ENCODE measurements around the gene CC2D2A.
"Not testable (repeated sequence)": the region's sequence is repeated elsewhere in the genome, so short reads cannot be mapped to it uniquely, and the experiment has no call there.

The CC2D2A gene

DNA sequence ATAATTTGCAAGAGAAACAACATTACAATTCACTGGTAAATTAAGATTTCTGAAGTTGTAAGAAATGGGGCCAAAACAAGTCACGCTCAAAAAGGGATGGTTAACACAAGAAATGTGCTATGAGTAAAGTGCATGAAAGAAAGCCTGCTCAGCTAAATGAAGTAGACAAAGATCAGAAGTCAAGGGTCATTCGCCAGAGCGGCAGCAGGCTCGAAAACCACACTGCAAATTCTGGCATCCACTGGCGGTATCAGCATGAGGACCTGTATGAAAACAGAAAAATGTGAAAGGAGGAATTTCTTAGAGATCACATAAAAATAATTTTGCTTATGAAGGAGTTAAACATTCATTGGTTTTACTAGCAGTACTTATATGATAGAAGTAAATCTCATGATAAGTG is 135.9 kb downstream of the CC2D2A start:
- no peak overlapping the region for H3K27ac ChIP-seq
- H3K79me2 ChIP-seq = no peaks in the 10 kb centered on the region
- H3K4me3 ChIP-seq (ENCODE audit: low read depth, low read length) = no peak overlapping the region
- H3K4me2 ChIP-seq (ENCODE audit: low read length) = no peak overlapping the region
- H3K9me3 ChIP-seq (ENCODE audit: control insufficient read depth, low read length) = no peaks in the 10 kb centered on the region
- no peaks in the 10 kb centered on the region for H3K36me3 ChIP-seq (ENCODE audit: control insufficient read depth, insufficient read depth, low read length)
- H3K4me1 ChIP-seq = no peaks in the 10 kb centered on the region
- H3K27me3 ChIP-seq (ENCODE audit: control insufficient read depth, insufficient read depth, low read length) = no peaks in the 10 kb centered on the region
- H3K9ac ChIP-seq = no peak overlapping the region
- TF ChIP-seq, protein P1, sequence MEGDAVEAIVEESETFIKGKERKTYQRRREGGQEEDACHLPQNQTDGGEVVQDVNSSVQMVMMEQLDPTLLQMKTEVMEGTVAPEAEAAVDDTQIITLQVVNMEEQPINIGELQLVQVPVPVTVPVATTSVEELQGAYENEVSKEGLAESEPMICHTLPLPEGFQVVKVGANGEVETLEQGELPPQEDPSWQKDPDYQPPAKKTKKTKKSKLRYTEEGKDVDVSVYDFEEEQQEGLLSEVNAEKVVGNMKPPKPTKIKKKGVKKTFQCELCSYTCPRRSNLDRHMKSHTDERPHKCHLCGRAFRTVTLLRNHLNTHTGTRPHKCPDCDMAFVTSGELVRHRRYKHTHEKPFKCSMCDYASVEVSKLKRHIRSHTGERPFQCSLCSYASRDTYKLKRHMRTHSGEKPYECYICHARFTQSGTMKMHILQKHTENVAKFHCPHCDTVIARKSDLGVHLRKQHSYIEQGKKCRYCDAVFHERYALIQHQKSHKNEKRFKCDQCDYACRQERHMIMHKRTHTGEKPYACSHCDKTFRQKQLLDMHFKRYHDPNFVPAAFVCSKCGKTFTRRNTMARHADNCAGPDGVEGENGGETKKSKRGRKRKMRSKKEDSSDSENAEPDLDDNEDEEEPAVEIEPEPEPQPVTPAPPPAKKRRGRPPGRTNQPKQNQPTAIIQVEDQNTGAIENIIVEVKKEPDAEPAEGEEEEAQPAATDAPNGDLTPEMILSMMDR (IDR thresholded peaks at IDR 0.05) = no peak
- no peak overlapping the region for H2AFZ ChIP-seq

DNA sequence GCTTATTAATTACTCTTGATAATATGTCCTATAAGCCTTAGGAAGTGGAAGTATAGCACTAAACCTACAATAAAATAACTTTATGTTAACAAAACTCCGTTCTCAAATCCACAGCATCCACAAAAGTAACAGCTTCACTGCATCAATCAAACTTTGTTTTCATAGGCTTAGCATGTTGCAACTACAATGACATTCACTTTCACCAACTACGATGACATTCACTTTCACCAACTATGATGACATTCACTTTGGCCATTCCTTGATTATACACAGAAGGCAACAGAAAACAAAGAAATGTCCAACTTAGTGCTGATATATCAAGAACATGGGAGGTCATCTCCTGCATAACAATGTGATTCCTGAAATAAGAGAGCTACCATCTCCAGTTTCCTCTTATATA is 141.2 kb downstream of the CC2D2A start:
- H2AFZ ChIP-seq = no peak overlapping the region
- H3K36me3 ChIP-seq (ENCODE audit: control insufficient read depth, insufficient read depth, low read length) = no peaks in the 10 kb centered on the region
- peaks cover 2% of the 10 kb centered on the region for H3K79me2 ChIP-seq
- no peak overlapping the region for H3K27ac ChIP-seq
- no peaks in the 10 kb centered on the region for H3K9me3 ChIP-seq (ENCODE audit: control insufficient read depth, low read length)
- H3K4me3 ChIP-seq (ENCODE audit: low read depth, low read length) = no peak overlapping the region
- TF ChIP-seq, protein P1 (IDR thresholded peaks at IDR 0.05) = no peak
- no peaks in the 10 kb centered on the region for H3K4me1 ChIP-seq
- no peak overlapping the region for H3K9ac ChIP-seq
- H3K27me3 ChIP-seq (ENCODE audit: control insufficient read depth, insufficient read depth, low read length) = no peaks in the 10 kb centered on the region
- no peak overlapping the region for H3K4me2 ChIP-seq (ENCODE audit: low read length)

DNA sequence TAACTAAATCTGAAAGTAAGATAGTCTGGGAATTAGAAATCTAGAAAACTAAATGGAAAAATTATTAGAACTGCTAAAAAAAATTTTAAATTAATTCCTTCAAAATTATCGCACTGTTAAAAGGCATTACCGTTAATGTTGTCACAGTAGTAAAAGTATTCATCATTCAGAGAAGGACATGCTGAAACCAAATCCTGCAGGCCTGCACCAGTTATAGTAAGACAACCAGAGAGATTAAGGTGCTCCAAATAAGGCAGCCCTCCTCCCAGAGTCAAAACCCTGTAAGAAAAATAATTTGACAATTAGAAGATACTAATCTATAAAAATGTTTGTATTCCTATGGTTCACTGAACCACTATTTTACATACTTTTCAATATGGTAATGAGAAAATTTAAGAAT is 142.5 kb downstream of the CC2D2A start:
- peaks cover 9% of the 10 kb centered on the region for H3K79me2 ChIP-seq

DNA sequence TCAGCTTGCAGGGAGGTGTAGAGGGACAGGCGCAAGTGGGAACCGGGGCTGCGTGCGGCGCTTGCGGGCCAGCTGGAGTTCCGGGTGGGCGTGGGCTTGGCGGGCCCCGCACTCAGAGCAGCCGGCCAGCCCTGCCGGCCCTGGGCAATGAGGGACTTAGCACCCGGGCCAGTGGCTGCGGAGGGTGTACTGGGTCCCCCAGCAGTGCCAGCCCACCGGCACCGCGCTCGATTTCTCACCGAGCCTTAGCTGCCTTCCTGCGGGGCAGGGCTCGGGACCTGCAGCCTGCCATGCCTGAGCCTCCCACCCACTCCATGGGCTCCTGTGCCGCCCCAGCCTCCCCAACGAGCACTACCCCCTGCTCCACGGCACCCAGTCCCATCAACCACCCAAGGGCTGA is 145.2 kb downstream of the CC2D2A start:
- not testable (repeated sequence) for H3K9ac ChIP-seq; H2AFZ ChIP-seq; H3K4me1 ChIP-seq; H3K27ac ChIP-seq; H3K4me2 ChIP-seq (ENCODE audit: low read length); H3K9me3 ChIP-seq (ENCODE audit: control insufficient read depth, low read length); H3K36me3 ChIP-seq (ENCODE audit: control insufficient read depth, insufficient read depth, low read length); H3K4me3 ChIP-seq (ENCODE audit: low read depth, low read length); H3K27me3 ChIP-seq (ENCODE audit: control insufficient read depth, insufficient read depth, low read length)
- peaks cover 17% of the 10 kb centered on the region for H3K79me2 ChIP-seq

More for the DNA sequence above, 142.5 kb downstream of the CC2D2A start:
- no peak overlapping the region for H3K9ac ChIP-seq
- no peaks in the 10 kb centered on the region for H3K27me3 ChIP-seq (ENCODE audit: control insufficient read depth, insufficient read depth, low read length)
- H3K4me1 ChIP-seq = no peaks in the 10 kb centered on the region
- TF ChIP-seq, protein P1 (IDR thresholded peaks at IDR 0.05) = no peak
- H3K4me3 ChIP-seq (ENCODE audit: low read depth, low read length) = no peak overlapping the region
- no peak overlapping the region for H3K27ac ChIP-seq
- H3K4me2 ChIP-seq (ENCODE audit: low read length) = no peak overlapping the region
- no peaks in the 10 kb centered on the region for H3K36me3 ChIP-seq (ENCODE audit: control insufficient read depth, insufficient read depth, low read length)
- no peaks in the 10 kb centered on the region for H3K9me3 ChIP-seq (ENCODE audit: control insufficient read depth, low read length)
- H2AFZ ChIP-seq = no peak overlapping the region

DNA sequence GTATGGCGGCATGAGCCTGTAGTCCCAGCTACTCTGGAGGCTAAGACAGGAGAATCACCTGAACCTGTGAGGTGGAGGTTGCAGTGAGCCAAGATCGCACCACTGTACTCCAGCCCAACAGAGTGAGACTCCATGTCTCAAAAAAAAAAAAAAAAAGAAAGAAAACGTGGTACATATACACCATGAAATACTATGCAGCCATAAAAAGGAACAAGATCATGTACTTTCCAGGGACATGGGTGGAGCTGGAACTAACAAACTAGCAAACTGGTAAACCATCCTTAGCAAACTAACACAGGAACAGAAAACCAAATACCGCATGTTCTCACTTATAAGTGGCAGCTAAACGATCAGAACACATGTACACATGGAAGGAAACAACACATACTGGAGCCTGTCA is 147.7 kb downstream of the CC2D2A start:
- H3K27me3 ChIP-seq (ENCODE audit: control insufficient read depth, insufficient read depth, low read length); H3K4me2 ChIP-seq (ENCODE audit: low read length); H3K4me1 ChIP-seq; H3K9ac ChIP-seq; H3K4me3 ChIP-seq (ENCODE audit: low read depth, low read length); H3K36me3 ChIP-seq (ENCODE audit: control insufficient read depth, insufficient read depth, low read length); H2AFZ ChIP-seq; H3K9me3 ChIP-seq (ENCODE audit: control insufficient read depth, low read length); H3K27ac ChIP-seq: not testable (repeated sequence)
- H3K79me2 ChIP-seq = peaks cover 24% of the 10 kb centered on the region

DNA sequence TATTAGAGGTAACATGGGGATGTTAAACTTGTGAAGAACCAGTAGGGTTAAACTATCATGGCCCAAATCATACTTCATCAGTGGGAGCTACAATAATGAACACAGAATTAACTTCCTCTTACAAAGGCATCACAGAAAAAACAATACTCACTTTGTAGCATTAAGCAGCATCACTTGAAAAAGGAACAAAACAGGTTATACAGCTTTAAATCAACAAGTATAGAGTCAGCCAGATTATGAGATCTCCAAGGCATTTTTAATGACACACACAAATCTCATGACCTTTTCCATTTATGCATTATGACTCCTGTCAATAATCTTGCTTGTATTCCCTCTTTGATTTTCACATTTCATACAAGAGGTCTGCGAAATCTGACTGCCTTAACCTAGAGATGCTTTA is 167.1 kb downstream of the CC2D2A start:
- Histone ChIP-seq H3K27ac (no peak overlapping the region), H3K4me3 (ENCODE audit: low read depth, low read length) (no peak overlapping the region), H3K9ac (no peak overlapping the region), H3K4me1 (no peaks in the 10 kb centered on the region), H3K79me2 (peaks cover 5% of the 10 kb centered on the region), H2AFZ (no peak overlapping the region), H3K9me3 (ENCODE audit: control insufficient read depth, low read length) (no peaks in the 10 kb centered on the region), H3K36me3 (ENCODE audit: control insufficient read depth, insufficient read depth, low read length) (no peaks in the 10 kb centered on the region), H3K27me3 (ENCODE audit: control insufficient read depth, insufficient read depth, low read length) (no peaks in the 10 kb centered on the region), H3K4me2 (ENCODE audit: low read length) (no peak overlapping the region)
- TF ChIP-seq, protein P1 (IDR thresholded peaks at IDR 0.05) = no peak

Data from parathyroid adenoma (tissue), 2 donors.